GM12874 (cell line): Measurements from ENCODE around the gene VEZT.

Experiments used
- TF ChIP-seq, protein P1 (sequence below): IDR thresholded peaks from 2 replicates; pipeline ENCODE4 v1.5.1; 2011; ENCODE audit warnings: low read depth, mild to moderate bottlenecking, control low read depth, low read length, moderate library complexity; ENCODE audit not compliant: insufficient read depth

VEZT gene

DNA sequence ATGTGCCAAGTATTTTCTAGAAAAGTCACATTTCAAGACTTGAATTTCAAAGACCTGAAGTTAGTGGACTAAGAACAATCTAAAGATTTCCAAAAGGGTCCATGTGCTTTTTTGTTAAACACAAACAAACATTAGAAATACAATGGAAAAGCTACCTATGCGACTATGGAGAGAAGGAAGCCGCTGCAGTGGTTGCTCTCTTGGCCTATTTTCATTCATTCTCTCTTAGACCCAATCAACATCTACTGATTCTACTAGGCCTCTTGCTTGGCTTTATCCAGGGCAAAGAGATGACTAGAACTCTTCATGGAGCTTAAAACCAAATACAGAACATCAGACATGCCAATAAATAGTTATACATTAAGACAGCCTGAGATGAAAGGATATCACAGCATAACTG, 10.2 kb upstream of the VEZT start:
- TF ChIP-seq, protein P1, sequence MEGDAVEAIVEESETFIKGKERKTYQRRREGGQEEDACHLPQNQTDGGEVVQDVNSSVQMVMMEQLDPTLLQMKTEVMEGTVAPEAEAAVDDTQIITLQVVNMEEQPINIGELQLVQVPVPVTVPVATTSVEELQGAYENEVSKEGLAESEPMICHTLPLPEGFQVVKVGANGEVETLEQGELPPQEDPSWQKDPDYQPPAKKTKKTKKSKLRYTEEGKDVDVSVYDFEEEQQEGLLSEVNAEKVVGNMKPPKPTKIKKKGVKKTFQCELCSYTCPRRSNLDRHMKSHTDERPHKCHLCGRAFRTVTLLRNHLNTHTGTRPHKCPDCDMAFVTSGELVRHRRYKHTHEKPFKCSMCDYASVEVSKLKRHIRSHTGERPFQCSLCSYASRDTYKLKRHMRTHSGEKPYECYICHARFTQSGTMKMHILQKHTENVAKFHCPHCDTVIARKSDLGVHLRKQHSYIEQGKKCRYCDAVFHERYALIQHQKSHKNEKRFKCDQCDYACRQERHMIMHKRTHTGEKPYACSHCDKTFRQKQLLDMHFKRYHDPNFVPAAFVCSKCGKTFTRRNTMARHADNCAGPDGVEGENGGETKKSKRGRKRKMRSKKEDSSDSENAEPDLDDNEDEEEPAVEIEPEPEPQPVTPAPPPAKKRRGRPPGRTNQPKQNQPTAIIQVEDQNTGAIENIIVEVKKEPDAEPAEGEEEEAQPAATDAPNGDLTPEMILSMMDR, result no peak

DNA sequence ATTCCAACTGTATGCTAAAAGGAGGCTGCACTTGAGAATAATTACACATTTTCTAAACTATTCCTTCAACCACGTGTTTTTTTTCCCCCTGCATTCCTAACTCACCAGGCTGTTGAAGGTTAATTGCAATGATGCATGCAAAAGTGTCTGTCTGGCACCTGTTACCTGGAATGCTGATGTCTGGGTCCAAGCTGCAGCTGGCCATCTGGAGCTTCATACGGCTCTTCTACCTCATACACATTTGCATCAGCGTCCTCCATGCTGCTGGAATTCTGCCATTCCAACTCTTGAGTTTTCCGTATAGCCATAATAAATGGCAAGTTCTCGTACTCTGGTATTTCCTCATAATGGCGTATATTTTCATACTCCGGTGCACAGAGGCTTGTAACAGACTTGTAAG, 8.9 kb upstream of the VEZT start:
- TF ChIP-seq, protein P1, result no peak

DNA sequence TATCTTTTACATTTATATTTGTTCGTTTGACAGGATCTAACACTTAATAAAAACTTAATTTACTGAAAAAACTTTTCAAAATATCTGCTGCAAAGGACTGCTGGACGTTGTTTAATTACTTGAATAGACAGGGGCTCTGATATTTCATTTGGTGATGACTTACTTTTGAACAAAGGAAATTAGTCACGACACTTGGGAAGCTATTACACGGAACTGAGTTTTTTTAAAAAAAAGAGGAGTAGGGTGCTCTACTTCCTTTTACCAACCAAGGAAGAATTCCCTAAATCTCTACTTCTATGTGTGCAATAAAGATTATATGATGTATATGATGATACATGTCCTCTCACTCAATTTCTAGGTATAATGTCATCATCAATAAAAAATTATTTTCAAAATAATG, 5.0 kb upstream of the VEZT start:
- TF ChIP-seq, protein P1, result no peak

DNA sequence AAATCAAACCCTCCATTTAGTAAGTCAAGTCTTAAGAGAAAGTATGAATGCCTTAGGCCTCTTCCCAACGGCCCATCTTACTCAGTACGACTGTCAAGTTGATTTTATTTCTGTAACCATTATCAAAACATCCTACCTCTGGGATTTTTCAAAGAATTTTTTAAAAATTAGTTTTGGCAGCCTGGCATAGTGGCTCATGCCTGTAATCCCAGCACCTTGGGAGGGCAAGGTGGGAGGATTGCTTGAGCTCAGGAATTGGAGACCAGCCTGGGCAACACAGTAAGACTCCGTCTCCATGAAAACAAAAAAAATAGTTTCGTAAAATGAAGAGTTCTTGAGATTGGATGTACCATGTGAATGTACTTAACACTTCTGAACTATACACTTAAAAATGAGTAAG, 4.5 kb upstream of the VEZT start:
- TF ChIP-seq, protein P1, result no peak

DNA sequence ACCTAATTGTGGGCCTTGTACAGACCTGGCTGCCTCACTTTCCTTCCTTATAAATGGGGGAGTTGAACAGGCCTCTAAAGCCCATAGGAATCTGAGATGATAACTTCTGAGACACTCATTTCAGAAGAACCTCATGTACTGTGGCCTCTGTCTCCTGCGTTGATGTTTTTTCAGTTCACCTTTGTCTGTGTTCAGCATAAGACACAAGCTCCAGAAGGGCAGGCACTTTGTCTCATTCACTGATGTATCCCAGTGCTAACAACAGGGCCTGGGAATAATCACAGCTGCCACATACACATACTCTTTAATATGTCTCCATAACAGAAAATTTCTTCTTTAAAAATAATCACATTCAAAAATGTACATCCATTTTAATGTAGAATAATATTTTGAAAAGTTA, 3.7 kb upstream of the VEZT start:
- TF ChIP-seq, protein P1, result no peak

DNA sequence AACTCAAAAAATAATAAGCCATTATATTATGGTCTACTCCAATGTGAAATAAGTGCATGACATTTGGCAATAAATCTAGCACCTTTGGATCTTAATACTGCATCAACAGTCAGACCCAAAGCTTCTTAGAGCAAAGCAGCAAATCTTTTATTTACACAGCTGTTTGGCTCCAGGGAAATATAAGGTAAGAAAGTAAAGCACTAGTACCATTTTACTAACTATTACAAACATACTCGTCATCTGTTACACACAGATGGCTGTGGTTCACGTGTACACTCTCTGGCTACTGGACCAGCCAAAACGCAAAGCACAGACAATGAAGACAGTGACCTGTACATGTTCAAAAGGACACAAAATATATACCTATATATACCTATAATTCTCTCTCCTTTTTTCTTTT, 3.1 kb upstream of the VEZT start:
- TF ChIP-seq, protein P1, result no peak

DNA sequence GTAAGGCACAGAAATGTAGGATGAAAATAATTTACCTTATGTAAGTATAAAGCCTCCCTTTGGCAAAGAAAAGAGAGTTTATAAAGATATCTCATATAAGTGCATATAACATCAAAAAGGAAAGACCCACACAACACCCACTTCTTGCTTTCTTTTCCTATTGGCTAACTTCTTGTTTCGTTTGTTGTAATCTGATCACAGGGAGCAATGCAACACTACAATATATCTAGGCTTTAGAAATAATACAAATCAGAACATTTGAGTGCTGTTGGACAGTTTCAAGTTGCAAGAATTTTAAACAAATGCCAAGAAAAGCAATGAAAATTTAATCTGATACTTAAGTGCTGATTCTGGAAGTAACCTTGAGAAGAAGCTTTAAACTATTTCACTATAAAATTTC, 1.7 kb upstream of the VEZT start:
- TF ChIP-seq, protein P1, result no peak

DNA sequence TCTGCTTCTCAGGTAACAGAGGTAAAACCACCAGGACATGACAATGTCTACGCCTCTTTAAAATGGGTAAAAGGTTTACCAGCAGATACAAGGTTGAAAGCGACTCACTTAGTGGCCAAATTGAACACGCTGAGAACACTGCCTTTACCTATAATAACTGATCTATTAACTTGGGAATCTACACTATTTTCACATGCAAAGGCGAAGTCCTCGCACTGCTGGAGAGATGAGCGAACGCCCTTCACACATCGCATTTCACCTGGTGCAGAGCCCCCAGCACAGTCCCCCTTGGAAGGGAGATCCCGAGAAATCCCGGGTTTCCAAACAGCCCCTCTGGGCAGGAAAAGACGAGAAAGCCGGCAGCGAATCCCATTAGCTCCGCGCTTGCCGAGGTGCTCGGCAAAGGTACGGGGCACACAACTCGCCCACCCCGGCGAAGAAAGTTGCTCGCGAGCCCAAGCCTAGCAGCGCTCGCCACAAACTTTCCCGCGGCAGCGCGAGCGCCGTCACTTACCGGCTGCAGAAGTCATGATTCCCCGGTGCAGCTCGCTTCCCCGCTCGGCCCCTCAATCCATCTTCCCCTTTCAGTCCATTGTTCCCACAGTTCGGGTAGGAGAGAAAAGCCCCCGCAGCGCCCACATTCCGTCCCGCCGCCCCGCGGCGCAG, 763 bp upstream of the VEZT start:
- TF ChIP-seq, protein P1, result no peak
